ENCODE results near the gene ZKSCAN1. TPM values are rescaled to one million over a fixed set of nuclear protein-coding genes. Genes with fewer than 3 reads are reported as not detected.

The ZKSCAN1 gene
- total RNA-seq, 1 donor from 2014 or later: 63.1 TPM

DNA sequence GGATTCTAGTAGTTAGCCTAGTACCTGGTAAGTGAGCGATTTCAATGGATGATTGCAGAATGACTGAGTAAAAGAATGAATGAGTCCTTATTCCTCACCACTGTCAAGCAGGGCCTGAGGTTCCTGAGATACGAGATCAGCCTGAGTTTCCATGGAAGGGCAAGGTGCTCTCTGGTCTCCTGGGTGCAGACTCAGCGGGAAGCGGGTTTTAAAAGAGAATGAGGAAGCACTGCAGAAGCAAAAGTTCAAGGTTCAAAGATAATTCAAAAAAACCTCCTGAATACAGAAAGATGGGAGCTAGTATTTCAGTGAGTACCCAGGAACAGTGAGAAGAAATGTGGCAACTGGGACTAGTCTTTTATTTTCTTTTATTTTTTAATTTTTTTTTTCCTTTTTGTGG lies 61.8 kb downstream of the ZKSCAN1 start:
- H3K36me3 Mint-ChIP-seq (ENCODE audit: low read depth): peaks cover 64% of the 10 kb centered on the region
- no peak overlapping the region for H3K27ac Mint-ChIP-seq
- no peaks in the 10 kb centered on the region for H3K27me3 Mint-ChIP-seq (ENCODE audit: insufficient read depth)
- peak overlapping the region; percentile 4 for H3K4me3 Mint-ChIP-seq
- intact Hi-C loops (cut with micrococcal nuclease): no loop called here
- H3K4me1 Mint-ChIP-seq (ENCODE audit: low read depth): peaks cover 20% of the 10 kb centered on the region
- no peak for DNase-seq (ENCODE audit: low spot score)
- peaks cover 13% of the 10 kb centered on the region for H3K9me3 Mint-ChIP-seq

DNA sequence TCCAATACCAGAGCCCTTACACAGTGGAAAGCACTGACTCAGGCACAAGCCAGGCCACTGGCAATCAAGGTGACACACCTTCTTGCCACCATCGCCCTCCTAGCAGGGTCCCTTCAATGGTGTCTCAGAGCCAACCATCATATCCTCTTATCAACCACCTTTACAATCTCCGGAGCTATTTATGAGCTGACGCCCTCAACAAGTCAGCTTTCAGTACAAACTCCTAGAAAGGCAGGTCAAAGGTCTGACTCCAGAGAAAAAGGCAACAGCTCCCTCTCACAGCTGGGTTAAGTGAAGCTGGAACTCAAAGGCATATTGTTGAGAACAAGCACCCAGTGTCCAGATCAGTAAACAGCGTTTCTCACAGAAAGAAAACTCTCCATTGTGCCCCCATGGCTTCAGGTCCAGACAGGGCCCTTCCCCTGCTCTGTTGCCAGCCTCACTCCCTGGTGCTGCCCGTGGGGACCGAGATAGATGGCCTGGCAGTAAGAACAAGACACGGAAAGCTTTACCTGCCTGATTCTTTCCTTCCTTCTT lies 63.7 kb downstream of the ZKSCAN1 start:
- intact Hi-C loops (cut with micrococcal nuclease): no loop called here
- Mint-ChIP-seq H3K27ac (no peak overlapping the region), H3K27me3 (ENCODE audit: insufficient read depth) (no peaks in the 10 kb centered on the region), H3K4me1 (ENCODE audit: low read depth) (peaks cover 31% of the 10 kb centered on the region), H3K9me3 (peaks cover 4% of the 10 kb centered on the region), H3K36me3 (ENCODE audit: low read depth) (peaks cover 46% of the 10 kb centered on the region), H3K4me3 (peak overlapping the region; percentile 63)
- DNase-seq (ENCODE audit: low spot score): no peak

DNA sequence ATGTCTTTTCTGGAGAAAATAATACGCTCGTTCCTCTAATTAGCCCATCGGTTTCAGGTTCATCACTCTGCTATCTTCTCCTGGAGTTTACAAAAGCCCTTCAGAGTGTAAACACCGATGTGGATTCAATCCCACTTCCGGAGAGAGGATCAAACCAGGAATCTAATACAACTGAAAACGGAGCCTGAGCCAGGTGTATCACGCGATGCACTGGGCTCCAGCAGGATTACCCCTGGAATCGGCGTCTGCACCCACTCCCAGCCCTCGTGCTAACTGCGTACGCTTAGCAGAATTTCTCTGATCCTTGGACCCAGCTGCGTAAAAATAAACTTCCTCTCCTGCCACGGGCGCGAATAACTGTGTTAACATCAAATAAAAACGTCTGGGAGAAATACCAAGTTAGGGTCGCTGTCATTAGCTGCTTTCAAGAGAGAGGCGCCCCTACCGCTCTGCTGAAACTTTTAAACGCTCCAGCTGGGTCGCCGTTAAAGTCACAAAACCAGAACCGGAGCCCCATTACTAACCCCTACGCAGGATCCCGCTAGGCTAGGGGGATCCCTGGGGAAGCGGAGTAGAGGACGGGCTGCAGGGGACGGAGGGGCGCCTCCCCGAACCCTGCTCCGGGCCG lies 65.6 kb downstream of the ZKSCAN1 start:
- H3K36me3 Mint-ChIP-seq (ENCODE audit: low read depth): peaks cover 28% of the 10 kb centered on the region
- no peak for DNase-seq (ENCODE audit: low spot score)
- H3K27ac Mint-ChIP-seq: peak overlapping the region; percentile 70
- no peaks in the 10 kb centered on the region for H3K9me3 Mint-ChIP-seq
- H3K4me3 Mint-ChIP-seq: peak overlapping the region; percentile 89
- peaks cover 31% of the 10 kb centered on the region for H3K4me1 Mint-ChIP-seq (ENCODE audit: low read depth)
- intact Hi-C loops (cut with micrococcal nuclease): loop anchor here (1.0 to 5.0 kb wide), 11 partner anchors 8 to 579 kb away; partner anchors contain the start of genes AP4M1, CNPY4, MCM7 and MEPCE
- peaks cover 4% of the 10 kb centered on the region for H3K27me3 Mint-ChIP-seq (ENCODE audit: insufficient read depth)

GRCh38 chr7:100081535-100082102 lies 66.2 kb downstream of the ZKSCAN1 start, which contains the start of gene ZNF3:
Gene ZNF3, minus strand, starts transcription at chr7:100081723. Its CDS starts 4,366 bp downstream, at chr7:100077357.
- intact Hi-C loops (cut with micrococcal nuclease): loop anchor here (1.0 to 5.0 kb wide), 12 partner anchors 8 to 579 kb away; partner anchors contain the start of genes AP4M1, CNPY4, MBLAC1 and MCM7
- H3K4me3 Mint-ChIP-seq: peak within 1 kb of the TSS; percentile 89
- peaks cover 31% of the 10 kb centered on the region for H3K4me1 Mint-ChIP-seq (ENCODE audit: low read depth)
- peaks cover 4% of the 10 kb centered on the region for H3K27me3 Mint-ChIP-seq (ENCODE audit: insufficient read depth)
- peak within 1 kb of the TSS; percentile 92 for H3K27ac Mint-ChIP-seq
- H3K9me3 Mint-ChIP-seq: no peaks in the 10 kb centered on the region
- peak; percentile 98 for DNase-seq (ENCODE audit: low spot score)
- peaks cover 22% of the 10 kb centered on the region for H3K36me3 Mint-ChIP-seq (ENCODE audit: low read depth)

DNA sequence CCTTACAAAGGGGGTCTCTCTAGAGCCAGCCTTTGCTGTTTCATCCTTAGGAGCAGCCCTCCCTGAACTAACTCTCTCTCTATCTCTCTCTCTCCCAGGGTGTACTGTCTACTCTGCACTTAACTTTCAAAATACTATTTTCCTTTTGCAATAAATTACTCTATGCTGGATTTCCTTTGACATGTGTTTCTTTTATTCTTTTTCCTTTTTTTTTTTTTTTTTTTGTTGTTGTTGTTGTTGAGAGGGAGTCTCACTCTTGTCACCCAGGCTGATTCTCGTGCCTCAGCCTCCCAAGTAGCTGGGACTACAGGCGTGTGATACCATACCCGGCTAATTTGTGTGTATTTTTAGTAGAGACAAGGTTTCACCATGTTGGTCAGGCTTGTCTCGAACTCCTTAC lies 67.6 kb downstream of the ZKSCAN1 start:
- Mint-ChIP-seq H3K27me3 (ENCODE audit: insufficient read depth) (peaks cover 6% of the 10 kb centered on the region), H3K4me3 (peak overlapping the region; percentile 89), H3K4me1 (ENCODE audit: low read depth) (peaks cover 31% of the 10 kb centered on the region), H3K9me3 (no peaks in the 10 kb centered on the region), H3K36me3 (ENCODE audit: low read depth) (peaks cover 16% of the 10 kb centered on the region), H3K27ac (peak overlapping the region; percentile 92)
- no peak for DNase-seq (ENCODE audit: low spot score)
- intact Hi-C loops (cut with micrococcal nuclease): loop anchor here (1.0 to 5.0 kb wide), 2 partner anchors 43 to 581 kb away; partner anchors contain the start of genes MBLAC1, ZKSCAN5 and ZNF394

- peaks cover 15% of the 10 kb centered on the region for H3K36me3 Mint-ChIP-seq (ENCODE audit: low read depth)
- no peaks in the 10 kb centered on the region for H3K9me3 Mint-ChIP-seq
- peaks cover 34% of the 10 kb centered on the region for H3K4me1 Mint-ChIP-seq (ENCODE audit: low read depth)
- DNase-seq (ENCODE audit: low spot score): no peak
- H3K27me3 Mint-ChIP-seq (ENCODE audit: insufficient read depth): peaks cover 6% of the 10 kb centered on the region
- H3K27ac Mint-ChIP-seq: peak overlapping the region; percentile 52
- H3K4me3 Mint-ChIP-seq: no peak overlapping the region
- intact Hi-C loops (cut with micrococcal nuclease): no loop called here
Observed at GRCh38 chr7:100085515-100085914, 70.1 kb downstream of the ZKSCAN1 start.

- H3K27me3 Mint-ChIP-seq (ENCODE audit: insufficient read depth): peaks cover 6% of the 10 kb centered on the region
- H3K4me1 Mint-ChIP-seq (ENCODE audit: low read depth): peaks cover 37% of the 10 kb centered on the region
- no peak for DNase-seq (ENCODE audit: low spot score)
- H3K4me3 Mint-ChIP-seq: peak overlapping the region; percentile 47
- H3K27ac Mint-ChIP-seq: peak overlapping the region; percentile 55
- no peaks in the 10 kb centered on the region for H3K9me3 Mint-ChIP-seq
- intact Hi-C loops (cut with micrococcal nuclease): no loop called here
- peaks cover 26% of the 10 kb centered on the region for H3K36me3 Mint-ChIP-seq (ENCODE audit: low read depth)
Observed at GRCh38 chr7:100087055-100087750, 71.8 kb downstream of the ZKSCAN1 start.

DNA sequence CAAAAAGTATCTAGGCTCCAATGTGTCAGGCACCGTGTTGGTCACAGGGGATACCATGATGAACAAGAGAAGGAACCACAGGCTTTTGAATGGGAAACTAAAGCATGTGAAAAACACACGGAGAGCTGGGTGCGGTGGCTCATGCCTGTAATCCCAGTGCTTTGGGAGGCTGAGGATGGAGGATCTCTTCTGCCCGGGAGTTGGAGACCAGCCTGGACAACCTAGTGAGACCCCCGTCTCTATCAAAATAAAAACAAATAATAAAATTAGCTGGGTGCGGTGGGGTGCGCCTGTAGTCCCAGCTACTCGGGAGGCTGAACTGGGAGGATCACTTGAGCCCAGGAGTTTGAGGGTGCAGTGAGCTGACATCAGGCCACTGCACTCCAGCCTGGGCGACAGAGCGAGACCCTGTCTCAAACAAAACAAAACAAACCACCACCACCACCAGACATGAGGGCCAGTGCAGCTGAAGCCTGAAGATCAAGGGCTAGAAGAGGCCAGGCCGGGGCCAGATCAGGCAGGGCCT lies 72.8 kb downstream of the ZKSCAN1 start:
- intact Hi-C loops (cut with micrococcal nuclease): loop anchor here (2.0 kb wide), 4 partner anchors 37 to 169 kb away; partner anchors contain the start of genes MBLAC1, TRIM4 and ZKSCAN1
- no peak for DNase-seq (ENCODE audit: low spot score)
- no peaks in the 10 kb centered on the region for H3K9me3 Mint-ChIP-seq
- peaks cover 6% of the 10 kb centered on the region for H3K27me3 Mint-ChIP-seq (ENCODE audit: insufficient read depth)
- peak overlapping the region; percentile 93 for H3K27ac Mint-ChIP-seq
- peaks cover 35% of the 10 kb centered on the region for H3K36me3 Mint-ChIP-seq (ENCODE audit: low read depth)
- peak overlapping the region; percentile 90 for H3K4me3 Mint-ChIP-seq
- peaks cover 30% of the 10 kb centered on the region for H3K4me1 Mint-ChIP-seq (ENCODE audit: low read depth)

DNA sequence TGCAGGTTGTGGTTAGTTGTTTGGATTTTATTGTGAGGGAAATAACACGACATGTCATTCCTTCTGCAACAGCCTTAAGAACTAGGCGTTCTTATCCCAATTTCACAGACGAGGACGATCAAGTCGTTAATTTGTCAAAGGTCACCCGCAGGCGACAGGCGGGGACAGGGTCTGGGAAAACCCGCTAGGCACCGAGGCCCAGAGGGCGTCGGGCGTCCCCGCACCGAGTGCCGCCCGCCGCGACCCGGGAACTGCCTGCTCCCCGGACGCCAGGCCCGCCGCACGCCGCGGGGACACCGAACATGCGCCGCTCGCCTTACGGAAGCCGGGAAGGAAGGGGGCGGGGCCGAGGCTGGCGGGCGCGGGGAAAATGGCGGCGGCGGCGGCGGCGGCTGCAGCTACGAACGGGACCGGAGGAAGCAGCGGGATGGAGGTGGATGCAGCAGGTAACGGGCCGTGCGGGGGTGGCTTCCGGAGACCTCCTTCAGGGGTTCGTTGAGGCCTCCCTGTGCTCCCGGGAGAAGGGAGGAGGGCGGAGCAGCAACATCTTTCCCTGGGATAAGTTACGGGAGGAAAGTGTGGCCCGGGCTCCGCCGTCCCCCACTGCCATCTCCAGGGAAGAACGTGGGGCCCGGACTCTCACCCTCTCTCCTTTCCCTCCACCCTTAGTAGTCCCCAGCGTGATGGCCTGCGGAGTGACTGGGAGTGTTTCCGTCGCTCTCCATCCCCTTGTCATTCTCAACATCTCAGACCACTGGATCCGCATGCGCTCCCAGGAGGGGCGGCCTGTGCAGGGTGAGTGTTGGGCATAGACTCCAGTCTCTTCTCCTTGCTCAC lies 73.4 kb downstream of the ZKSCAN1 start, which contains the start of gene COPS6:
TSS of gene COPS6 (plus strand) at position 349 of the 837 bp plus-strand sequence. CDS start at position 371, 22 bp downstream.
- H3K4me3 Mint-ChIP-seq: peak within 1 kb of the TSS; percentile 90
- peaks cover 29% of the 10 kb centered on the region for H3K4me1 Mint-ChIP-seq (ENCODE audit: low read depth)
- no peaks in the 10 kb centered on the region for H3K9me3 Mint-ChIP-seq
- peaks cover 42% of the 10 kb centered on the region for H3K36me3 Mint-ChIP-seq (ENCODE audit: low read depth)
- H3K27me3 Mint-ChIP-seq (ENCODE audit: insufficient read depth): peaks cover 6% of the 10 kb centered on the region
- peak within 1 kb of the TSS; percentile 93 for H3K27ac Mint-ChIP-seq
- intact Hi-C loops (cut with micrococcal nuclease): loop anchor here (1.0 to 2.0 kb wide), 6 partner anchors 8 to 170 kb away; partner anchors contain the start of genes MBLAC1, TRIM4, ZKSCAN1 and ZNF3
- DNase-seq (ENCODE audit: low spot score): peak; percentile 82

GRCh38 chr7:100089458-100090196 lies 74.2 kb downstream of the ZKSCAN1 start:
- Mint-ChIP-seq H3K9me3 (no peaks in the 10 kb centered on the region), H3K27me3 (ENCODE audit: insufficient read depth) (peaks cover 6% of the 10 kb centered on the region), H3K27ac (peak overlapping the region; percentile 93), H3K4me3 (peak overlapping the region; percentile 90), H3K4me1 (ENCODE audit: low read depth) (peaks cover 29% of the 10 kb centered on the region), H3K36me3 (ENCODE audit: low read depth) (peaks cover 43% of the 10 kb centered on the region)
- intact Hi-C loops (cut with micrococcal nuclease): loop anchor here (1.0 to 2.0 kb wide), 6 partner anchors 8 to 171 kb away; partner anchors contain the start of genes MBLAC1, TRIM4, ZKSCAN1 and ZNF3
- no peak for DNase-seq (ENCODE audit: low spot score)
